Epithelial cell of proximal tubule (primary cell): ENCODE measurements around the gene MRPS27. TPM values are rescaled to one million over a fixed set of nuclear protein-coding genes. Genes with fewer than 3 reads are reported as not detected.

ENCODE experiments used
- DNase-seq: peaks from one replicate; pipeline ENCODE4 v3.0.0-alpha.2; 2011; ENCODE audit warnings: low read depth
- H3K4me3 ChIP-seq: 2 replicates; pipeline ENCODE4 v1.5.1; 2011; ENCODE audit warnings: low read depth, mild to moderate bottlenecking, low read length
- CTCF ChIP-seq: conservative IDR thresholded peaks from 2 replicates; pipeline ENCODE4 v1.5.1; 2012; ENCODE audit warnings: low read depth, mild to moderate bottlenecking, low read length
- total RNA-seq: library from RNA; depleted of rRNA; stranded (reverse); fragments of >200 nt; gene quantifications from 2 replicates; pipeline ENCODE4 v1.2.3, GENCODE V29; 2015

Gene MRPS27
- total RNA-seq, 1 donor from 2014 or later: 54.4 TPM

- no peak for TF ChIP-seq CTCF
- no peak for DNase-seq
- H3K4me3 ChIP-seq: no peak overlapping the region
These were observed 47.6 kb downstream of the MRPS27 start for GRCh38 chr5:72272398-72272797.

GRCh38 chr5:72271702-72272101 is 48.3 kb downstream of the MRPS27 start:
- no peak overlapping the region for H3K4me3 ChIP-seq
- DNase-seq: no peak
- TF ChIP-seq CTCF: no peak

- no peak for DNase-seq
- no peak for TF ChIP-seq CTCF
- H3K4me3 ChIP-seq: no peak overlapping the region
These were observed 50.0 kb downstream of the MRPS27 start for GRCh38 chr5:72270037-72270436.

GRCh38 chr5:72269411-72269780 is 50.6 kb downstream of the MRPS27 start:
- no peak for DNase-seq
- H3K4me3 ChIP-seq: no peak overlapping the region
- TF ChIP-seq CTCF: no peak

- no peak overlapping the region for H3K4me3 ChIP-seq
- no peak for DNase-seq
- TF ChIP-seq CTCF: peak; percentile 81
These were observed 51.2 kb downstream of the MRPS27 start for GRCh38 chr5:72268753-72269410.

- no peak overlapping the region for H3K4me3 ChIP-seq
- TF ChIP-seq CTCF: no peak
- DNase-seq: no peak
These were observed 51.8 kb downstream of the MRPS27 start for GRCh38 chr5:72268260-72268659.

GRCh38 chr5:72267685-72268084 is 52.4 kb downstream of the MRPS27 start:
- no peak for TF ChIP-seq CTCF
- H3K4me3 ChIP-seq: no peak overlapping the region
- no peak for DNase-seq
